Gastroesophageal sphincter (tissue), 3 donors: ENCODE data around the gene TMED8.

Source experiments
- EP300 ChIP-seq: sonication (generic); formaldehyde crosslinking; IDR thresholded peaks from one replicate; pipeline ENCODE4 v1.6.1; 2017; ENCODE audit warnings: antibody characterized with exemption, mild to moderate bottlenecking
- POLR2A ChIP-seq, 2 donors: fragments of 450-650 bp; IDR thresholded peaks; one replicate each; pipeline ENCODE4 v1.6.1; 2017; ENCODE audit warnings: antibody characterized with exemption in 2 of 2, mild to moderate bottlenecking in 2 of 2, moderate library complexity in 1 of 2
- POLR2AphosphoS5 ChIP-seq: sonication (generic); formaldehyde crosslinking; IDR thresholded peaks from one replicate; pipeline ENCODE4 v1.6.1; 2017; ENCODE audit warnings: antibody characterized with exemption
- TF ChIP-seq, protein P1 (sequence below), 4 experiments: fragments of 200-600 bp in 2 of 4; fragments of 450-650 bp in 2 of 4; sonication (generic) in 1 of 4; IDR thresholded peaks; one replicate each; pipeline ENCODE4 v1.5.1; 2017 to 2019; ENCODE audit warnings: antibody characterized with exemption in 4 of 4, mild to moderate bottlenecking in 2 of 4, moderate library complexity in 2 of 4

DNA sequence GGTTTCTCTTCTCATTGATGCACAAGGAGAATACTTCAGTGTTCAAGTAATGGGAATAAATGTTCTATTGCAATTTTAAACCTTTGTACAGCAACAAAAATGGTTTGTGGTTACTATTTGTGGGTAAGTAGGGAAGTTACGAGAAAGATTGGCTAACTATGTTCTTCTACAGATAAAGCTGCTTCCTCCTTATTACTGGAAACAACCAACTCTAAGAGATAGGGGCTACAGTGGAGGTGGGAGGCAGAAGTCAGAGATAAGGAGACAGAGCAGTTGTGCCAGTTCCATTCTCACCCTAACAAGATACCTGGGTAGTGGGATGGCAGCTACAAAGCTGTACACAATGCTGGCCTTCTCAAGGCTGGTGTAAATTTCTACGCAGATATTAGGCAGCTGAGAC is 30.3 kb upstream of the TMED8 start:
- TF ChIP-seq, protein P1, sequence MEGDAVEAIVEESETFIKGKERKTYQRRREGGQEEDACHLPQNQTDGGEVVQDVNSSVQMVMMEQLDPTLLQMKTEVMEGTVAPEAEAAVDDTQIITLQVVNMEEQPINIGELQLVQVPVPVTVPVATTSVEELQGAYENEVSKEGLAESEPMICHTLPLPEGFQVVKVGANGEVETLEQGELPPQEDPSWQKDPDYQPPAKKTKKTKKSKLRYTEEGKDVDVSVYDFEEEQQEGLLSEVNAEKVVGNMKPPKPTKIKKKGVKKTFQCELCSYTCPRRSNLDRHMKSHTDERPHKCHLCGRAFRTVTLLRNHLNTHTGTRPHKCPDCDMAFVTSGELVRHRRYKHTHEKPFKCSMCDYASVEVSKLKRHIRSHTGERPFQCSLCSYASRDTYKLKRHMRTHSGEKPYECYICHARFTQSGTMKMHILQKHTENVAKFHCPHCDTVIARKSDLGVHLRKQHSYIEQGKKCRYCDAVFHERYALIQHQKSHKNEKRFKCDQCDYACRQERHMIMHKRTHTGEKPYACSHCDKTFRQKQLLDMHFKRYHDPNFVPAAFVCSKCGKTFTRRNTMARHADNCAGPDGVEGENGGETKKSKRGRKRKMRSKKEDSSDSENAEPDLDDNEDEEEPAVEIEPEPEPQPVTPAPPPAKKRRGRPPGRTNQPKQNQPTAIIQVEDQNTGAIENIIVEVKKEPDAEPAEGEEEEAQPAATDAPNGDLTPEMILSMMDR (IDR thresholded peaks at IDR 0.05) = no peak
- TF ChIP-seq POLR2AphosphoS5 (no peak), POLR2A (IDR thresholded peaks at IDR 0.05) (no peak), EP300 (no peak)
